CD4-positive, alpha-beta T cell treated with Interleukin-6 for 4 hours (primary cell): ENCODE data around the gene ACSL1.
A peak's percentile ranks its signal among the peaks of the same experiment; 100 is the strongest.
"Not testable (repeated sequence)": the region's sequence is repeated elsewhere in the genome, so short reads cannot be mapped to it uniquely, and the experiment has no call there.

Experiments
- DNase-seq: peaks from one replicate; pipeline ENCODE4 v3.0.0-alpha.2; 2020; ENCODE audit warnings: mixed read lengths

Gene ACSL1

GRCh38 chr4:184752496-184753275 lies 73.1 kb downstream of the ACSL1 start:
- no peak for DNase-seq

- DNase-seq = no peak
These were observed 74.2 kb downstream of the ACSL1 start for GRCh38 chr4:184751585-184751956.

- DNase-seq = no peak
These were observed 74.7 kb downstream of the ACSL1 start for GRCh38 chr4:184750926-184751584.

- DNase-seq = no peak
These were observed 77.5 kb downstream of the ACSL1 start for GRCh38 chr4:184748251-184748652.

- no peak for DNase-seq
These were observed 78.5 kb downstream of the ACSL1 start for GRCh38 chr4:184747034-184747830.

- DNase-seq = peak; percentile 84
These were observed 79.7 kb downstream of the ACSL1 start for GRCh38 chr4:184745831-184746795.

GRCh38 chr4:184744236-184744635 lies 81.5 kb downstream of the ACSL1 start:
- no peak for DNase-seq

GRCh38 chr4:184743650-184744049 lies 82.1 kb downstream of the ACSL1 start:
- DNase-seq = no peak

- DNase-seq = not testable (repeated sequence)
These were observed 84.1 kb downstream of the ACSL1 start for GRCh38 chr4:184741651-184742050.

- no peak for DNase-seq
These were observed 84.8 kb downstream of the ACSL1 start for GRCh38 chr4:184740980-184741391.

- not testable (repeated sequence) for DNase-seq
These were observed 86.2 kb downstream of the ACSL1 start for GRCh38 chr4:184739575-184739974.

- DNase-seq = no peak
These were observed 91.0 kb downstream of the ACSL1 start for GRCh38 chr4:184734758-184735157.

GRCh38 chr4:184733654-184734524 lies 91.9 kb downstream of the ACSL1 start, which contains the start of gene CENPU:
CENPU (minus strand) TSS chr4:184734096; CDS start chr4:184734062, 34 bp downstream.
- peak; percentile 95 for DNase-seq

- DNase-seq = no peak
These were observed 93.6 kb downstream of the ACSL1 start for GRCh38 chr4:184732126-184732525.

GRCh38 chr4:184731056-184731455 lies 94.7 kb downstream of the ACSL1 start:
- no peak for DNase-seq

GRCh38 chr4:184729946-184730345 lies 95.8 kb downstream of the ACSL1 start:
- no peak for DNase-seq

- no peak for DNase-seq
These were observed 96.9 kb downstream of the ACSL1 start for GRCh38 chr4:184728858-184729257.

- DNase-seq = no peak
These were observed 98.3 kb downstream of the ACSL1 start for GRCh38 chr4:184727430-184727829.

GRCh38 chr4:184722798-184723197 lies 103.0 kb downstream of the ACSL1 start:
- DNase-seq = no peak

GRCh38 chr4:184721254-184721653 lies 104.5 kb downstream of the ACSL1 start:
- DNase-seq = no peak

- DNase-seq = no peak
These were observed 106.4 kb downstream of the ACSL1 start for GRCh38 chr4:184719407-184719806.
